Measurements from ENCODE around the gene MOCS1. TPM values are rescaled to one million over a fixed set of nuclear protein-coding genes. Genes with fewer than 3 reads are reported as not detected.

Gene MOCS1
- polyA plus RNA-seq, 3 donors: 0.05 to 0.26 (median 0.12) TPM

DNA sequence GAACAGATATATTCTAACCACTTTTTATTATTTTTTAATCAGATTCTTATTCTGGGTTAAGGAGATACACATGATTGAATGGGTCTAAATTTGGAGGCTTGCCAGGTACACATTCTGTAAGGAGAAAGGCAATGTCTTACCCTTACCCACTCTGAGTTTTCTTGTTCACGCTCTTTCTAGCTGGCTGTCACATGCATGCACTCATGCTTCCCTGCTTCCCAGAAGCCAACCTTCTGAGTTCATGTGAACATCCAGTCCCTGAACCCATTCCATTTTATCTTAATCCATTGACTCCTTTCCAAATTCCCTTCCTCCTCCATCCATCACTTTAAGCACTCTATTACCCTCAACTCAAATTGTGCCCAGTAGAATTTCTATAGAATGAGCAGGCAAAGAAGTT is 17.5 kb upstream of the MOCS1 start:
- Histone ChIP-seq H3K36me3 (replicated peaks in 1 of 2; ENCODE audit: control insufficient read depth in 1 of 2, insufficient read depth in 2 of 2, low read length in 2 of 2) (no peaks in the 10 kb centered on the region), H3K4me2 (replicated peaks; ENCODE audit: extremely low read depth, low read length, poor library complexity, severe bottlenecking) (no peak overlapping the region), H4K20me1 (ENCODE audit: insufficient read depth, low read length) (no peaks in the 10 kb centered on the region), H3K9ac (ENCODE audit: insufficient read depth, low read length, poor library complexity, severe bottlenecking) (no peak overlapping the region), H3K4me1 (ENCODE audit: control insufficient read depth in 1 of 2, insufficient read depth in 2 of 2, low read length in 2 of 2) (no peaks in the 10 kb centered on the region), H2AFZ (ENCODE audit: insufficient read depth, low read depth, low read length, poor library complexity, severe bottlenecking) (no peak overlapping the region), H3K27me3 (ENCODE audit: control insufficient read depth in 2 of 2, insufficient read depth in 2 of 2, low read length in 2 of 2) (no peaks in the 10 kb centered on the region), H3K27ac (ENCODE audit: low read depth in 1 of 2, low read length in 2 of 2) (no peak overlapping the region), H3K79me2 (ENCODE audit: insufficient read depth, low read length) (no peaks in the 10 kb centered on the region), H3K9me3 (replicated peaks in 1 of 2; ENCODE audit: control insufficient read depth in 1 of 2, insufficient read depth in 1 of 2, low read length in 2 of 2) (no peaks in the 10 kb centered on the region), H3K4me3 (replicated peaks in 1 of 3; ENCODE audit: low read depth in 2 of 3, low read length in 3 of 3) (no peak overlapping the region)
- no peak overlapping the region for H3K27ac Mint-ChIP-seq
- TF ChIP-seq, protein P1, sequence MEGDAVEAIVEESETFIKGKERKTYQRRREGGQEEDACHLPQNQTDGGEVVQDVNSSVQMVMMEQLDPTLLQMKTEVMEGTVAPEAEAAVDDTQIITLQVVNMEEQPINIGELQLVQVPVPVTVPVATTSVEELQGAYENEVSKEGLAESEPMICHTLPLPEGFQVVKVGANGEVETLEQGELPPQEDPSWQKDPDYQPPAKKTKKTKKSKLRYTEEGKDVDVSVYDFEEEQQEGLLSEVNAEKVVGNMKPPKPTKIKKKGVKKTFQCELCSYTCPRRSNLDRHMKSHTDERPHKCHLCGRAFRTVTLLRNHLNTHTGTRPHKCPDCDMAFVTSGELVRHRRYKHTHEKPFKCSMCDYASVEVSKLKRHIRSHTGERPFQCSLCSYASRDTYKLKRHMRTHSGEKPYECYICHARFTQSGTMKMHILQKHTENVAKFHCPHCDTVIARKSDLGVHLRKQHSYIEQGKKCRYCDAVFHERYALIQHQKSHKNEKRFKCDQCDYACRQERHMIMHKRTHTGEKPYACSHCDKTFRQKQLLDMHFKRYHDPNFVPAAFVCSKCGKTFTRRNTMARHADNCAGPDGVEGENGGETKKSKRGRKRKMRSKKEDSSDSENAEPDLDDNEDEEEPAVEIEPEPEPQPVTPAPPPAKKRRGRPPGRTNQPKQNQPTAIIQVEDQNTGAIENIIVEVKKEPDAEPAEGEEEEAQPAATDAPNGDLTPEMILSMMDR (IDR thresholded peaks at IDR 0.05): no peak
- intact Hi-C loops (cut with micrococcal nuclease): no loop called here
- 82% methylated on average over 1 of the region's 1 CpG for whole genome bisulfite sequencing (ENCODE audit: insufficient coverage)
- peaks cover 0 to 4% (median 0%) of the 10 kb centered on the region in 7 donors for H3K9me3 Mint-ChIP-seq
- H3K4me1 Mint-ChIP-seq: no peaks in the 10 kb centered on the region
- no peak for DNase-seq
- peaks cover 0 to 3% (median 0%) of the 10 kb centered on the region in 3 donors for H3K27me3 Mint-ChIP-seq (ENCODE audit: low read depth in 3 of 3)
- H3K36me3 Mint-ChIP-seq: no peaks in the 10 kb centered on the region
- no peak overlapping the region for H3K4me3 Mint-ChIP-seq

DNA sequence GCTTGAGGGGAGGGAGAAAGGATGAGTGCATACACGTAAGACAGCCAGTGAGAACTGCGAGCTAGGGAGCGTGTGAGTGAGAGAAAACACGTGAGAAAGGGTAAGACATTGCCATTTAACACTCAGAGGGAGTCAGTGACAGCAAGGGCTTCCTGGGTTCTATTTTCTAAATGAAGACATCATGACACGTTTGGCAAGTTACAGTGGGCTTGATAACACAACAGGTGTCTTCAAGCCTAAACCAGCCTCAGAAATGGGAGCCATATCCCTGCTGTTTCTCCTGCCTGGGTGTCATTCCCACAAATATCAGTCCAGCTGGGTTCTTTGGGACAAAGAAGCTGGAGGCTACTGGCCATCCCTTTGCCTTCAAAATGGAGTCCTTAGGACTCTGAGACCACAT is 16.9 kb upstream of the MOCS1 start:
- Histone ChIP-seq H4K20me1 (ENCODE audit: insufficient read depth, low read length) (no peaks in the 10 kb centered on the region), H3K4me3 (replicated peaks in 1 of 3; ENCODE audit: low read depth in 2 of 3, low read length in 3 of 3) (no peak overlapping the region), H2AFZ (ENCODE audit: insufficient read depth, low read depth, low read length, poor library complexity, severe bottlenecking) (no peak overlapping the region), H3K4me2 (replicated peaks; ENCODE audit: extremely low read depth, low read length, poor library complexity, severe bottlenecking) (no peak overlapping the region), H3K4me1 (ENCODE audit: control insufficient read depth in 1 of 2, insufficient read depth in 2 of 2, low read length in 2 of 2) (no peaks in the 10 kb centered on the region), H3K9ac (ENCODE audit: insufficient read depth, low read length, poor library complexity, severe bottlenecking) (no peak overlapping the region), H3K79me2 (ENCODE audit: insufficient read depth, low read length) (no peaks in the 10 kb centered on the region), H3K36me3 (replicated peaks in 1 of 2; ENCODE audit: control insufficient read depth in 1 of 2, insufficient read depth in 2 of 2, low read length in 2 of 2) (no peaks in the 10 kb centered on the region), H3K27ac (ENCODE audit: low read depth in 1 of 2, low read length in 2 of 2) (no peak overlapping the region), H3K27me3 (ENCODE audit: control insufficient read depth in 2 of 2, insufficient read depth in 2 of 2, low read length in 2 of 2) (no peaks in the 10 kb centered on the region), H3K9me3 (replicated peaks in 1 of 2; ENCODE audit: control insufficient read depth in 1 of 2, insufficient read depth in 1 of 2, low read length in 2 of 2) (no peaks in the 10 kb centered on the region)
- TF ChIP-seq, protein P1 (IDR thresholded peaks at IDR 0.05): no peak
- Mint-ChIP-seq H3K27ac (no peak overlapping the region), H3K36me3 (no peaks in the 10 kb centered on the region), H3K4me3 (no peak overlapping the region), H3K9me3 (peaks cover 0 to 4% (median 0%) of the 10 kb centered on the region in 7 donors), H3K4me1 (no peaks in the 10 kb centered on the region), H3K27me3 (ENCODE audit: low read depth in 3 of 3) (peaks cover 0 to 3% (median 1%) of the 10 kb centered on the region in 3 donors)
- intact Hi-C loops (cut with micrococcal nuclease): no loop called here
- DNase-seq: no peak
- WGBS (ENCODE audit: insufficient coverage): 82% methylated on average over 5 of the region's 5 CpGs
